HG03095 (cell line): Measurements from ENCODE around the gene KCNJ4.
"Not testable (repeated sequence)": the region's sequence is repeated elsewhere in the genome, so short reads cannot be mapped to it uniquely, and the experiment has no call there.

Source experiments
- ATAC-seq: cut with Tn5 transposase; IDR thresholded peaks from one replicate; pipeline ENCODE4 v1.9.1; 2021; ENCODE audit warnings: moderate library complexity; ENCODE audit not compliant: unreplicated experiment

KCNJ4 gene

DNA sequence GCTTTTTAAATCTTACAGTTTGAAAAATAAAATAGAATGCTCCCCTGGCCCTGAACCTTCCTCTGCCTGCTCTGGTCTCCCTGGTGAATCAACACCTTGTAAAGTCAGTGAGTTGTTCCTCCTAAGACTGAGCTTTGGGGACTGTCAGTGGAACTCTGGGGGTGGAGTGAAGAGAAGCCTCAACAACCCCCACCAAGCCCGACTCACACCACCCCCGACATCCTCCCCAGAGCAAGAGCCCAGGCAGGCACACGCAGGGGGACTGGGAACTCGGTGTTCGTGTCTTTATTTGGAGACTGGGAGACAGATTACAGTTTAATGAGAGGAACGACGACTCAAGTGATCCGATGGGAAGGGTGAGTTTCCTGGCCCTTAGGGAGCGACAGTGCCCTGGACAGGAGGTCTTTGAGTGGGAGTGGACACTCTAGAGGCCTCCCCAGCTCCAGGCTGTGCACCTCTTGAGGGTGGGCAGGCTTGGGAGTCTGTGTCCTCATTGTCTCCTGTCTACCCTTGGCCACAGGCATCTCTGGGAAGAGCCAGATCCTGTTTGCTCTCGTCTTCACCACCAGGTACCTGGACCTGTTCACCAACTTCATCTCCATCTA lies 19.1 kb upstream of the KCNJ4 start:
- no peak for ATAC-seq

DNA sequence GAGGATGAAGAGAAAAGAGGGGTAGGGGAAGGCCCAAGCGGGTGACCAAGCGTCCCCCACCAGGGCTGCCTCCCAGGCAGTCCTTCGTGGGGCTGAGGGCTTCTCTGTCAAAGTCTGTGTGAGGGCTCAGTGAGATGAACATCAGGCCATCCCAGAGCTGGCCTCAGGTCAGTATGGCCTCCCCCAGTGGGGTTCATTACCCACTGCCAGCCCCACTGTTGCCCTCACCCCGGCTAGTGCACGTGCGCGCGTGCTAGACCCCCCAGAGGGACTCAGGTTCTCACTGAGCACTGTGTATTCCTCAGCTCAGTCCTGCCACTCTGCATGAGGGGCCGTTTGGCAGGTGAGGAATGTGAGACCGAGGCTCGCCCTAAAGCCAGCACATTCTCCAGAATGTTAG lies 16.2 kb upstream of the KCNJ4 start:
- no peak for ATAC-seq

DNA sequence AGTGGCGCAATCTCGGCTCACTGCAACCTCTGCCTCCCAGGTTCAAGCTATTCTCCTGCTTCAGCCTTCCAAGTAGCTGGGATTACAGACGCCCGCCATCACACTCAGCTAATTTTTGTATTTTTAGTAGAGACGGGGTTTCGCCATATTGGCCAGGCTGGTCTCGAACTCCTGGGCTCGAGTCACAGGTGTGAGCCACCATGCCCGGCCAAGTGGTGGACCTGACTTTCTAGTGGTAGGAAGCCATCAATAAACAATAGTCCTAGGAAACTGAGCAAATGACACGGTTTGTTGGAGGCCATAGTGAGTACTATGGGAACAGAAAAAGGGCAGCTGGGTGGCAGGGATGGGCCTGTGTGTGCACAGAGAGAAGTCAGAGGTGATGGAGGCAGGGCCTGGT lies 15.2 kb upstream of the KCNJ4 start:
- ATAC-seq: not testable (repeated sequence)

- ATAC-seq: no peak
Observed at GRCh38 chr22:38469306-38469781, 14.3 kb upstream of the KCNJ4 start.

DNA sequence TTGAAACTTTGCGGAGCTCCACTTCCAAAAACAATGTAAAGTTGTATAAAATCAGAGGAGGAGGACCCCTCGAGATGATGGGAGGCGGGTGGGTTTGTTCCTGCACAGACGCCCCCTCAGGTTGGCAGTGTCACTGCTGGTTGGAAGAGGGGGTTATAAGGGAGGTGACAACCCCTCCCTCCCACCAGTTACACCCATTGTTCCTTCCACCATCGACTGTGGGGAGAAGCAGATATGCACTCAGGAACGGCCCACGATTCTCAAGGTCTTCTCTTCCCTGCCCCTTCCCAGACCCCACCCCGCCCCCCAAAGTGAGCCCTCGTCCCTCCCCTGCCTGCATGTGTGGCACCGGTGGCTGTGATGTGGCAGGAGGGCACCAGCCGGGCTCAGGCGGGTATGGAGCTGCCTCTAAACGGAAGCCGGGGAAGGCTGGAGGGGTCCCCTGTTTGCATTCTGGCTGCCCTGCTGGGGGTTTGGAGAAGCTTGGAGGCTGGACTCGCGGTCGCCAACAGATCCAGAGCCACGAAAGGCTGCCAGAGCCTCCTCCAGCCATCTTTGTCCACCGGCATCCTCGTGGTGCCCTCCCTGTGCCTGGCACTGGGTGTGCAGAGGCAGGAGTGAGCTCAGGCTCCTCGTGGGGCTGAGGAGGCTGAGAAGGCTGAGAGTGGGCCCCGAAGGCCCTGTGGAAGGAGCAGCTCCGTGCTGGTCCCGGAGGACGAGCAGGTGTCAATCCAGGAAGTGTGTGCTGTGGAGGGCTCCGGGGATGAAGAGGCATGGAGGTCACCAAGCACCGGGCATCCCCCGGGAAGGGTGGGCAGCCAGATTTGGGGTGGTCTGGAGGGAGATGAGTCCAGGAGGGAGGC lies 13.7 kb upstream of the KCNJ4 start:
- no peak for ATAC-seq

- no peak for ATAC-seq
Observed at GRCh38 chr22:38467904-38468442, 13.0 kb upstream of the KCNJ4 start, which contains the start of gene KDELR3. Gene KDELR3 (plus strand): TSS chr22:38468096. CDS start chr22:38468234, 138 bp downstream.

DNA sequence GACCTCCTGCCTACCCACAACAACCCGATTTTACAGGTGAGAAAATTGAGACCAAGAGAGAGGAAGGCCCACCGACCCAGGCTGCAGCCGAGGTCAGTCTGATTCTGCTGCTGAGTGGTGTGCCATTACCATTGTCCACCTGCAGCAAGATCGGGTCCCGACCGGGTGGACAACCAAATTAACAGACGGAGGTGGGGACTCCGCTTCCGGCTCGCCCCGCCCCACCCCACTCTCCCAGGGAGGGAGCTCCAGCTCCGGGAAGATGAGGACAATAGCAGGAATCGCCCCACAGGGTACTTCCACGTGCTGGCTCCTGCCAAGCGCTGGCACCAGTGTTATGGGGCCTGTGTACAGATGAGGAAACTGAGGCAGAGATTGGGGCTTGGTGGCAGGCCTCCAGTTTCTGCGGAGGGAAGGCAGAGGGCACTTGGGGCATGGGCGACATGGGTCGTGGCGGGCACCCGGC lies 12.5 kb upstream of the KCNJ4 start:
- ATAC-seq: no peak

GRCh38 chr22:38465673-38466490 lies 10.9 kb upstream of the KCNJ4 start:
- ATAC-seq: no peak

DNA sequence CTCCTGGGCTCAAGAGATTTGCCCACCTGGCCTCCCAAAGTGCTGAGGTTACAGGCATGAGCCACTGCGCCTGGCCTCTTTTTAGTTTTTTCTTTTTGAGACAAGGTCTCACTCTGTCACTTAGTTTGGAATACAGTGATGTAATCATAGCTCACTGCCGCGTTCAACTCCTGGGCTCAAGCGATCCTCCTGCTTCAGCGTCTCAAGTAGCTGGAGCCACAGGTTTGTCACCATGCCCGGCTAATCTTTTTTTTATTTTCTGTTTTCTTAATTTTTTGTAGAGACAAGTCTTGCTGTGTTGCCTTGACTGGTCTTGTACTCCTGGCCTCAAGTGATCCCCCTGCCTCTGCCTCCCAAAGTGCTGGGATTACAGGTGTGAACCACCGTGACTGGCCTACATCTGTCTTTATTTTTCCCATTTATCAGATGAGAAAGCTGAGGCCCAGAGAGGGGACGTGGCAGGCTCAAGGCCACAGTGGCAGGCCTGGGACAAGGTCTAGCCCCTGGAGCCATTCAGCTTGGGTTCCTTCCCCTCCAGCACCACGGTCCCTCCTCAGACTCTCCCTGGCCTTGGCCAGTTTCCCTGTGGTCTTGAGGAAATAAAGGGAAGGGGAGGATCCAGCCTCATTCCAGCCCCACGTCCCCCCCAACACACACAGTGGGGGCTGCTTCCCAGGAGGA lies 10.1 kb upstream of the KCNJ4 start:
- ATAC-seq: no peak

- ATAC-seq: no peak
Observed at GRCh38 chr22:38462960-38463784, 8.2 kb upstream of the KCNJ4 start.

GRCh38 chr22:38461414-38462081 lies 6.5 kb upstream of the KCNJ4 start:
- no peak for ATAC-seq

GRCh38 chr22:38461057-38461413 lies 6.0 kb upstream of the KCNJ4 start:
- no peak for ATAC-seq

- ATAC-seq: no peak
Observed at GRCh38 chr22:38460426-38460840, 5.4 kb upstream of the KCNJ4 start.

- ATAC-seq: no peak
Observed at GRCh38 chr22:38456841-38457699, 2.1 kb upstream of the KCNJ4 start.

DNA sequence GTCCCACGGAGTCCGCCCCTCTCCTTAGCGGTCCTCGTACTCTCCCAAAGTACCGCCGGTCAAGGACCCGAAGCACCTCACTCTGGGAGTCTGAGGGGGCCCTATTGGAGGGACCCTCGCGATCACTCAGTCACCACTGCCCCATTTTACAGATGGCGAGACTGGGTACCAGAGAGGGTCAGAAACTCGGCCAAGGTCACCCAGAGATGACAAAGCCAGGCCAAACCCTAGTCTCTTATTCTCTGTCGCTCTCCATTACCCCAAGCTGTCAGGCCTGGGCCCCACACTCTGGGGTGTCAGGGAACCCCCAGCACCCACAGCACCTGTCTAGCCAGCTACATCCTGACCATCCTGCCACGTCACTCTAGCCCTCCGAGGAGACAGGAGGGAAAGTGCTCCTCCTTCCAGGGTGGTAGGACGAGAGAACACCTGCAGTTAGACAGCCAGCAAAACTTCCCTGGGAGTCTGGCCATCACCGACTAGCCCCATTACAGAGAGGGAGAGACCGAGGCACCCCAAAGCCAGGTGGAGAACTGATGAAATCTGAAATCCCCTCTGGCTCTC lies 1.4 kb upstream of the KCNJ4 start:
- no peak for ATAC-seq

DNA sequence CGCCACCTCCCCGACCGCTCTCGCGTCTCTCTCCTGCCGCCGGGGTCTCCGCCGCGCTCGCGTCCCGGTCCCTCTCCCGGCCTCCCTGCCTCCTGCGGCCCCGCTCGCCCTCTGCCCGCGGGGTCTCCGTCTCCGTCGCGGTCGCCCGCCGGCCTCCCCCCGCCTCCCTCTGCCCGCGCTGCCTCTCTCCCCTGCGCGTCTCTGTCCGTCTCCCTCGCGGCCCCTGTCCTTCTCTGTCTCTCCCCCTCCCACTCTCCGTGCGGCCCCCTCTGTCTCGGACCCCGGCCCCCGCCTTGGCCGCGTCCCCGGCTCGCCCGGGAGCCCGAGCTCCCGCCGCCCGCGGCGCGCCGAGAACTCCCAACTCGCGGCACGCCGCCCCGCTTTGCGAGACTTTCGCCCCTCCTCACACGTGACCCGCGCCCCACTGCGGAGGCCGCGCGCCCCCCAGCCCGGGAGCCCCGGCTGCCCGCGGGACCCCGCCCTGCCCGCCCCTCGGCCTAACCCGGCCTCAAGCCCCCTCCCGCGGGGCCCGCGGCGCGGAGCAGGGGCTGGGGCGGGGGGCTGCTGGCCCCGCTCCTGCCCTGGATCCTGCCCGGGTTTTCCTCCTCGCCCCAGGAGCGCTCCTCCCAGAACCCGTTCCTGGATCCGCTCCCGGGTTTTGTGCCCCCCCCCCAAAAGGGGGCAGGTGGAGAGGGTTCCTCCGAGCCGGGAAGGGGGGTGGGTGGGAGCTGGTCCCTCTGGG lies 702 bp upstream of the KCNJ4 start:
- ATAC-seq: no peak
